Measurements from ENCODE around the gene GOLT1A. TPM values are rescaled to one million over a fixed set of nuclear protein-coding genes. Genes with fewer than 3 reads are reported as not detected.
A peak's percentile ranks its signal among the peaks of the same experiment; 100 is the strongest.

The GOLT1A gene
- total RNA-seq, 4 donors from 2014 or later: 0.39 to 0.83 TPM; not detected in 2

- no peak for DNase-seq (ENCODE audit: extremely low spot score)
- peaks cover 0 to 19% (median 13%) of the 10 kb centered on the region in 4 donors for H3K9me3 ChIP-seq
- H3K4me1 ChIP-seq: peaks cover 0 to 2% (median 0%) of the 10 kb centered on the region in 4 donors
- intact Hi-C loops (cut with DNase I): no loop called here
- H3K36me3 ChIP-seq: no peaks in the 10 kb centered on the region
- H3K4me3 ChIP-seq: no peak overlapping the region
- H3K27ac ChIP-seq (replicated peaks in 1 of 4): no peak overlapping the region
- TF ChIP-seq EP300 (IDR thresholded peaks at IDR 0.05) (no peak), POLR2A (IDR thresholded peaks at IDR 0.05; ENCODE audit: low read depth) (no peak), POLR2AphosphoS5 (IDR thresholded peaks at IDR 0.05) (no peak), CTCF (IDR thresholded peaks at IDR 0.05) (no peak)
- 90% methylated on average over 5 of the region's 5 CpGs for WGBS
- peaks cover 0 to 21% (median 0%) of the 10 kb centered on the region in 4 donors for H3K27me3 ChIP-seq
Measured at GRCh38 chr1:204167730-204168129, 46.1 kb downstream of the GOLT1A start.

GRCh38 chr1:204166219-204166618 lies 47.6 kb downstream of the GOLT1A start, which contains the start of gene REN:
Gene REN (minus strand): TSS chr1:204166337. CDS start chr1:204166293, 44 bp downstream.
- Histone ChIP-seq H3K4me3 (no peak within 1 kb of the TSS), H3K4me1 (peaks cover 0 to 3% (median 1%) of the 10 kb centered on the region in 4 donors), H3K36me3 (no peaks in the 10 kb centered on the region), H3K27me3 (peaks cover 0 to 32% (median 0%) of the 10 kb centered on the region in 4 donors), H3K27ac (replicated peaks in 1 of 4) (no peak within 1 kb of the TSS), H3K9me3 (peaks cover 0 to 19% (median 13%) of the 10 kb centered on the region in 4 donors)
- WGBS: 69% methylated on average over 5 of the region's 5 CpGs
- TF ChIP-seq CTCF (IDR thresholded peaks at IDR 0.05) (no peak), POLR2AphosphoS5 (IDR thresholded peaks at IDR 0.05) (no peak), POLR2A (IDR thresholded peaks at IDR 0.05; ENCODE audit: low read depth) (no peak), EP300 (IDR thresholded peaks at IDR 0.05) (no peak)
- DNase-seq (ENCODE audit: extremely low spot score): no peak
- intact Hi-C loops (cut with DNase I): no loop called here

- peaks cover 0 to 43% (median 0%) of the 10 kb centered on the region in 4 donors for H3K27me3 ChIP-seq
- no peaks in the 10 kb centered on the region for H3K36me3 ChIP-seq
- H3K4me3 ChIP-seq: no peak overlapping the region
- DNase-seq (ENCODE audit: extremely low spot score): no peak
- WGBS: 20% methylated on average over 5 of the region's 7 CpGs
- peak in 1 of 2 donors; percentile 19 for TF ChIP-seq POLR2AphosphoS5 (IDR thresholded peaks at IDR 0.05)
- peak in 2 of 3 experiments; percentile 96 for TF ChIP-seq CTCF (IDR thresholded peaks at IDR 0.05)
- TF ChIP-seq POLR2A (IDR thresholded peaks at IDR 0.05; ENCODE audit: low read depth): no peak
- no peaks in the 10 kb centered on the region for H3K9me3 ChIP-seq
- H3K27ac ChIP-seq (replicated peaks in 1 of 4): no peak overlapping the region
- peaks cover 0 to 3% (median 1%) of the 10 kb centered on the region in 4 donors for H3K4me1 ChIP-seq
- intact Hi-C loops (cut with DNase I): loop anchor here (1.0 to 5.0 kb wide), 2 partner anchors 45 to 201 kb away; no protein-coding TSS in a partner anchor
Measured at GRCh38 chr1:204162494-204163074, 51.2 kb downstream of the GOLT1A start.

GRCh38 chr1:204161609-204162493 lies 51.9 kb downstream of the GOLT1A start:
- no peak for TF ChIP-seq POLR2AphosphoS5 (IDR thresholded peaks at IDR 0.05)
- no peak for TF ChIP-seq CTCF (IDR thresholded peaks at IDR 0.05)
- no peak for TF ChIP-seq EP300 (IDR thresholded peaks at IDR 0.05)
- TF ChIP-seq POLR2A (IDR thresholded peaks at IDR 0.05; ENCODE audit: low read depth): no peak
- 59% methylated on average over 14 of the region's 14 CpGs for WGBS
- no peak overlapping the region for H3K4me3 ChIP-seq
- no peak overlapping the region for H3K27ac ChIP-seq (replicated peaks in 1 of 4)
- peaks cover 0 to 3% (median 1%) of the 10 kb centered on the region in 4 donors for H3K4me1 ChIP-seq
- H3K36me3 ChIP-seq: no peaks in the 10 kb centered on the region
- no peaks in the 10 kb centered on the region for H3K9me3 ChIP-seq
- peaks cover 0 to 41% (median 0%) of the 10 kb centered on the region in 4 donors for H3K27me3 ChIP-seq
- DNase-seq (ENCODE audit: extremely low spot score): no peak
- intact Hi-C loops (cut with DNase I): loop anchor here (1.0 to 5.0 kb wide), 2 partner anchors 45 to 201 kb away; no protein-coding TSS in a partner anchor

All from esophagus muscularis mucosa (tissue), 4 donors.